Fibroblast of villous mesenchyme (primary cell): Measurements from ENCODE around the gene MED13L. TPM values are rescaled to one million over a fixed set of nuclear protein-coding genes. Genes with fewer than 3 reads are reported as not detected.

Experiments used
- DNase-seq: peaks from one replicate; pipeline ENCODE4 v3.0.0-alpha.2; 2010; ENCODE audit warnings: low read depth
- H3K4me3 ChIP-seq: 2 replicates; pipeline ENCODE4 v1.5.1; 2011; ENCODE audit warnings: low read depth, mild to moderate bottlenecking, low read length
- total RNA-seq: library from RNA; depleted of rRNA; stranded (reverse); fragments of >200 nt; gene quantifications from 2 replicates; pipeline ENCODE4 v1.2.3, GENCODE V29; 2012
- TF ChIP-seq, protein P1 (sequence below): IDR thresholded peaks from 2 replicates; pipeline ENCODE4 v1.5.1; 2012; ENCODE audit warnings: low read depth, mild to moderate bottlenecking, low read length; ENCODE audit not compliant: insufficient read depth

Gene MED13L
- total RNA-seq, 1 donor: 189 TPM

DNA sequence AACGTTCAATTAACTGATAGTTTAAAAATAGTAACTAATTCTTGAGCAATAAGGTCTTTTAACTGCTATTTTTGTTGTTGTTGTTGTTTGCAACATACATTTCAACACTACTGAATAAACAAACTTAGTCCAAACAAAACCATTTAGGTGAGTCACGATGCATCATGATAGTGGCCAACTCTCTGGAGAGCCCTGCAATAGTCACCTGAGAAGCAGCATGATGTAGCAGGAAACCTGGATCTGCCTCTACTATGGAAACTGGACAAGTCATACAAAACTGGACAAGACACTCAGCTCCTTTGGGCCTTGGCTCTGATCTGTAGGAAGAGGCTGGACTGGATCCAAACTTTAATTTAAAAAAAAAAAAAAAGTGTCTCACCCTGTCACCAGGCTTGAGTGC is 117.3 kb downstream of the MED13L start:
- TF ChIP-seq, protein P1, sequence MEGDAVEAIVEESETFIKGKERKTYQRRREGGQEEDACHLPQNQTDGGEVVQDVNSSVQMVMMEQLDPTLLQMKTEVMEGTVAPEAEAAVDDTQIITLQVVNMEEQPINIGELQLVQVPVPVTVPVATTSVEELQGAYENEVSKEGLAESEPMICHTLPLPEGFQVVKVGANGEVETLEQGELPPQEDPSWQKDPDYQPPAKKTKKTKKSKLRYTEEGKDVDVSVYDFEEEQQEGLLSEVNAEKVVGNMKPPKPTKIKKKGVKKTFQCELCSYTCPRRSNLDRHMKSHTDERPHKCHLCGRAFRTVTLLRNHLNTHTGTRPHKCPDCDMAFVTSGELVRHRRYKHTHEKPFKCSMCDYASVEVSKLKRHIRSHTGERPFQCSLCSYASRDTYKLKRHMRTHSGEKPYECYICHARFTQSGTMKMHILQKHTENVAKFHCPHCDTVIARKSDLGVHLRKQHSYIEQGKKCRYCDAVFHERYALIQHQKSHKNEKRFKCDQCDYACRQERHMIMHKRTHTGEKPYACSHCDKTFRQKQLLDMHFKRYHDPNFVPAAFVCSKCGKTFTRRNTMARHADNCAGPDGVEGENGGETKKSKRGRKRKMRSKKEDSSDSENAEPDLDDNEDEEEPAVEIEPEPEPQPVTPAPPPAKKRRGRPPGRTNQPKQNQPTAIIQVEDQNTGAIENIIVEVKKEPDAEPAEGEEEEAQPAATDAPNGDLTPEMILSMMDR: no peak
- H3K4me3 ChIP-seq: no peak overlapping the region
- peak; percentile 68 for DNase-seq

DNA sequence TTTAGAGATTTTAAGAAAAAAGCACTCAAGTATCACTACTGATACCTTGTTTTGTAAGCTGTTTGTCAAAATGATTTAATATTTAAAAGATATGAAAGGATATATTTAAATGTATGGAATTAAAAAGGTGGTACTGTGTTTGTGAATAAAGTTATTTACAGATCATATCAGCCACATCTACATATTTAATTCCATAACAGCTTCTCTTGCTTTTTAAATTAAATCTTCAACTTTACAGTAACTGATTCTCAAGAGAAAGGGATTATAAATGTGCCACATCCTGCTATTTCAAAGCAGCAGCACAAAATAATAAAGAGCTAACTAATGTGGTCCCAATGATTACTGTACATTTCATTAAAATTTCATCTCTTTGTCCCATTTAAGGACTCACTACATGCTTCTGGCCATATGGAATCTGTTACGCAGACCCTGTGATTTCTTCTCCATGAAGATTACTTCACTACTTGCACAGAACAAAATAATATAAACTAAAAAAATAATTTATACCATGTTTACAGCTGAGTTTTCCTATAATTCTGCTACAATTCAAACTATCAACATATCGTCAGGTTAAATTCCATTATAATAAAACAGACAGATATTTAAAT is 117.8 kb downstream of the MED13L start:
- no peak overlapping the region for H3K4me3 ChIP-seq
- TF ChIP-seq, protein P1: no peak
- DNase-seq: no peak

DNA sequence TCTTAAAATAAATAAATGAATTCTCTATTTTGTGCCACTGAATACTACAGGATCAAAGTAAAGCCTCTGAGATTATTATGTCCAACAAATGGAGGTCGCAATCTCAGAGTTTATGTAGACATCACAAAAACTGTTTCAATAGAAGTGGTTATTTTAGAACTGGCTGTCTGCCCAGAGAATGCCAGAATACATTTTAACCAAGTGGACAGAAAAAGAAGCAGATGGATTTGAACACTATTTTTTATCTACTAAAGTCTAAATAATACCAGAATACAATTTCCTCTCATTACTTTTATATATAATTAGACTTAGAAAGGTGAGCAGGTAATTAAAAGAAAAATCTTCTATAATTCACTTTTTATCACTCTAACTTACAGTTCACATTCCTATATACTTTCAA is 118.3 kb downstream of the MED13L start:
- peak; percentile 78 for DNase-seq
- no peak overlapping the region for H3K4me3 ChIP-seq
- TF ChIP-seq, protein P1: no peak

DNA sequence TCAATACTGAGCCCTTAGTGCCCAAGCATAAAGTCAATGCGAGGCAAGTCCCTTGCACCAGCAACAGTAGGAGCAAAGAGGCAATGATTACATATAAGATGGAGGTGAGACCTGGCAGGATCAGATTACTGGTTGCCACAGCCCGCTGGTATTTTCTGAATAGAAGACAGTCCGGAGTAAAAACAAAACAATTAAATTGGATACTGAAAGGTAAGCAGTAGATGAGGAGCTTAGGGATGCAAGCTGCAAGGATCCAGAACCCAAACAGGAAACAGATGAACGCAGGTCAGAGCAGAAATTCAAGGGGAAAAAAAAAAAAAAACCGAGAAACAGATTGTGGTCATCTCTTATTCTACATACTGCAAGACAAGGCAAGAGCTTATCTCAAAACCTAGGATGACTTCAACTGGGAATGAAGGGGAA is 119.6 kb downstream of the MED13L start:
- TF ChIP-seq, protein P1: no peak
- DNase-seq: no peak
- H3K4me3 ChIP-seq: no peak overlapping the region

DNA sequence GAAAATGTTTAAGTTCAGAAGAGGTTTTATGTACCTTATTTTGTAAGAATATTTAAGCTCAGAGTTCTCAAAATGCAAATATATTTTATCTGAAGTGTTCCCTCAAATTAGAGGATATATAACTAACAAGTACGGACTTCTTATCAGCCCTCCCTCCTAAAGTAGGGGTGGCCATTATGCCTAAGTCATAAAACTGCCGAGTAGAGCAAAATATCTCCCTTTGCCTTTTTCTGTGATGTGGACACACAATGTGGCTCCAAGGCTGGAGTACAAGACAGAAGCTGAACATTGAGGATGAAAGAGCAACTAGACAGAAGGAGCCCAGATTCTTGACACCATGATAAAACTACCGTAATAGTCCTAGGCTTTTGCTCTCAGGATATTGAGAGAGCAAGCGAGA is 120.9 kb downstream of the MED13L start:
- no peak overlapping the region for H3K4me3 ChIP-seq
- no peak for DNase-seq
- TF ChIP-seq, protein P1: no peak

DNA sequence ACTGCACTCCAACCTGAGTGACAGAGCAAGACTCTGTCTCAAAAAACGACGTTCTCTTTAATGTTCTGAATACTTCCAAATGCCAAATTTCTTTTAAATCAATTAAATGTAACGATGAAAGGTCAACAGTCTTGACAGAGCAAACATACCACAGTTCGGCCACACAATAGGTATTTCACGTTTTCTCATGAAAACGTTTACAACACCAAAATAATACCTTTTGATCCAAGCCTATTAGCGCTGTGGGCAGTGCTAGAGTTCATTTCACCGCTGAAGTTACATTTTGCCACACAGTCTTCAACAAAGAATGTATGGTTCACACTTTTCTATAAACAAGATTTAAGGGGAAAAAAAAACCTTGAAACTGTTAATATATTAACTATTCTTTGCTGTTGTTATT is 122.1 kb downstream of the MED13L start:
- TF ChIP-seq, protein P1: no peak
- DNase-seq: no peak
- no peak overlapping the region for H3K4me3 ChIP-seq

DNA sequence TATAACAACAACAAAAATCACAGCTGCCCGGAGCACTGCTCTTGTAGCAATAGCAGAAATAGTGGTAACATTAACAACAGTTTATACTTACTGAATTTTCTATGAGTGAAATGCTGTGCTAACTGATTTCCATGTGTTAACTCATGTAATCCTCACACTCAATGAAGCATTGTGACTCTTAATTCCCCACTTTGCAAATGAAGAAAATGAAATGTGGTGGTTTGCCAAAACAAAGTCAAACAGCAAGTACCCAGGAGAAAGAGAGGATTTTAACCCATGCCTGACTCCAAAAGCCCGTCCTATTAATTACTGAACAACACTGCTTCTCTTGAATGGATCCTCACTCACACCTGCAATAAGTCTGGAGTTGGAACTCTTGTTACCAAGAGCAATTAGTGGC is 123.5 kb downstream of the MED13L start:
- TF ChIP-seq, protein P1: no peak
- no peak for DNase-seq
- no peak overlapping the region for H3K4me3 ChIP-seq
